MCF 10A (cell line): ENCODE data around the gene UCN3. TPM values are rescaled to one million over a fixed set of nuclear protein-coding genes. Genes with fewer than 3 reads are reported as not detected.

ENCODE experiments used
- BruUV-seq: library from RNA; stranded (reverse); fragments of 400-500 nt; replicated peaks from 2 replicates; lab custom pipeline; 2021; lab: Mats Ljungman, UMichigan
- CTCF ChIA-PET: fragments of 300-600 bp; sonication (Branson Sonifier 250); formaldehyde crosslinking; extraction: SDS; loops from one replicate; lab custom pipeline; 2021; ENCODE audit warnings: antibody characterized with exemption, inconsistent platforms; lab: Yijun Ruan, JAX
- POLR2A ChIA-PET: fragments of 300-600, 350-650 bp; sonication (Branson Sonifier 250); formaldehyde crosslinking; extraction: SDS; loops from one replicate; lab custom pipeline; 2020; ENCODE audit warnings: antibody characterized with exemption, inconsistent platforms; lab: Yijun Ruan, JAX
- DNase-seq: peaks from one replicate; pipeline ENCODE4 v3.0.0-alpha.2; 2018; ENCODE audit not compliant: unreplicated experiment
- H3K27ac Mint-ChIP-seq: one replicate; pipeline ENCODE4 v1.8.0; 2022; ENCODE audit warnings: mild to moderate bottlenecking, low read depth, mixed read lengths; ENCODE audit not compliant: unreplicated experiment
- H3K27me3 Mint-ChIP-seq: one replicate; pipeline ENCODE4 v1.8.0; 2022; ENCODE audit warnings: mixed read lengths; ENCODE audit not compliant: insufficient read depth, unreplicated experiment
- H3K36me3 Mint-ChIP-seq: one replicate; pipeline ENCODE4 v1.8.0; 2022; ENCODE audit warnings: mild to moderate bottlenecking, moderate library complexity, mixed read lengths; ENCODE audit not compliant: insufficient read depth, unreplicated experiment
- H3K4me1 Mint-ChIP-seq: one replicate; pipeline ENCODE4 v1.8.0; 2022; ENCODE audit warnings: mixed read lengths; ENCODE audit not compliant: insufficient read depth, unreplicated experiment
- H3K4me3 Mint-ChIP-seq: one replicate; pipeline ENCODE4 v1.8.0; 2022; ENCODE audit warnings: mild to moderate bottlenecking, moderate library complexity, mixed read lengths; ENCODE audit not compliant: unreplicated experiment
- H3K9me3 Mint-ChIP-seq: one replicate; pipeline ENCODE4 v1.8.0; 2022; ENCODE audit warnings: mixed read lengths; ENCODE audit not compliant: unreplicated experiment
- CTCF ChIP-seq: fragments of 200-600 bp; IDR thresholded peaks from one replicate; pipeline ENCODE4 v1.8.0; 2022; ENCODE audit warnings: antibody characterized with exemption, mild to moderate bottlenecking; ENCODE audit not compliant: unreplicated experiment
- intact Hi-C: fragments of 100-400 bp; cut with micrococcal nuclease; formaldehyde crosslinking; loops from 2 replicates; pipeline ENCODE4 v1.14.1; 2022
- total RNA-seq: library from RNA; stranded (reverse); gene quantifications from 2 replicates; pipeline ENCODE4 v1.2.3, GENCODE V29; 2022

The UCN3 gene
- total RNA-seq, 1 experiment from 2014 or later, result not detected

- H3K4me3 Mint-ChIP-seq, result no peak overlapping the region
- H3K36me3 Mint-ChIP-seq, result no peaks in the 10 kb centered on the region
- ChIA-PET CTCF (interaction anchor here (0.7 to 0.8 kb wide), 3 partner anchors 56 to 233 kb away, joined by 3 read pairs; no protein-coding TSS in a partner anchor), POLR2A (interaction anchor here (0.7 to 1.2 kb wide), 2 partner anchors 11 to 13 kb away, joined by 3 read pairs; no protein-coding TSS in a partner anchor)
- no peaks in the 10 kb centered on the region for H3K4me1 Mint-ChIP-seq
- peaks cover 15% of the 10 kb centered on the region for H3K9me3 Mint-ChIP-seq
- no peak overlapping the region for H3K27ac Mint-ChIP-seq
- intact Hi-C loops, result no loop called here
- TF ChIP-seq CTCF, result no peak
- DNase-seq, result no peak
- no TSS peak for BruUV-seq
- H3K27me3 Mint-ChIP-seq, result no peaks in the 10 kb centered on the region
These were observed 25.9 kb downstream of the UCN3 start for GRCh38 chr10:5390607-5391205.

GRCh38 chr10:5391790-5392189, 27.0 kb downstream of the UCN3 start:
- no TSS peak for BruUV-seq
- H3K9me3 Mint-ChIP-seq, result peaks cover 15% of the 10 kb centered on the region
- H3K4me1 Mint-ChIP-seq, result no peaks in the 10 kb centered on the region
- intact Hi-C loops, result no loop called here
- H3K36me3 Mint-ChIP-seq, result no peaks in the 10 kb centered on the region
- no peak for DNase-seq
- no peak for TF ChIP-seq CTCF
- CTCF ChIA-PET, result interaction anchor here (0.6 to 0.8 kb wide), 2 partner anchors 53 to 542 kb away, joined by 4 read pairs; no protein-coding TSS in a partner anchor
- no peak overlapping the region for H3K27ac Mint-ChIP-seq
- H3K4me3 Mint-ChIP-seq, result no peak overlapping the region
- POLR2A ChIA-PET, result interaction anchor here (0.7 kb wide), 1 partner anchor 15 kb away, joined by 4 read pairs; no protein-coding TSS in a partner anchor
- H3K27me3 Mint-ChIP-seq, result no peaks in the 10 kb centered on the region

- no TSS peak for BruUV-seq
- intact Hi-C loops, result no loop called here
- no peak for DNase-seq
- CTCF ChIA-PET, result no interaction called here
- POLR2A ChIA-PET, result no interaction called here
- TF ChIP-seq CTCF, result no peak
- Mint-ChIP-seq H3K27ac (no peak overlapping the region), H3K9me3 (peaks cover 8% of the 10 kb centered on the region), H3K4me1 (no peaks in the 10 kb centered on the region), H3K4me3 (no peak overlapping the region), H3K36me3 (no peaks in the 10 kb centered on the region), H3K27me3 (no peaks in the 10 kb centered on the region)
These were observed 28.8 kb downstream of the UCN3 start for GRCh38 chr10:5393529-5393928.

GRCh38 chr10:5395168-5395567, 30.4 kb downstream of the UCN3 start:
- H3K4me1 Mint-ChIP-seq, result no peaks in the 10 kb centered on the region
- H3K36me3 Mint-ChIP-seq, result no peaks in the 10 kb centered on the region
- H3K9me3 Mint-ChIP-seq, result no peaks in the 10 kb centered on the region
- no peak overlapping the region for H3K27ac Mint-ChIP-seq
- ChIA-PET POLR2A (no interaction called here), CTCF (no interaction called here)
- DNase-seq, result no peak
- no peaks in the 10 kb centered on the region for H3K27me3 Mint-ChIP-seq
- TF ChIP-seq CTCF, result no peak
- BruUV-seq, result no TSS peak
- intact Hi-C loops, result no loop called here
- H3K4me3 Mint-ChIP-seq, result no peak overlapping the region
